ENCODE measurements around the gene PIGM.

GRCh38 chr1:159994896-159995295, 36.9 kb downstream of the PIGM start:
- no peak for TF ChIP-seq GATA2 (IDR thresholded peaks at IDR 0.05; ENCODE audit: low read depth, low read length)
- no peak for TF ChIP-seq GATA3 (IDR thresholded peaks at IDR 0.05; ENCODE audit: low read depth, low read length)

All from SH-SY5Y (cell line).